ENCODE results near the gene EID2.

GRCh38 chr19:39516270-39516669 is 23.7 kb downstream of the EID2 start:
- TF ChIP-seq CTCF (IDR thresholded peaks at IDR 0.05 in 8 of 11, conservative IDR thresholded peaks at IDR 0.05 in 3 of 11) (no peak), POLR2AphosphoS5 (IDR thresholded peaks at IDR 0.05) (no peak), POLR2A (IDR thresholded peaks at IDR 0.05) (no peak)

Measured in spleen (tissue), 7 donors.